Body of pancreas (tissue), 4 donors: ENCODE results near the gene CFAP299.

ENCODE experiments used
- POLR2A ChIP-seq, 3 donors: fragments of 450-650 bp; IDR thresholded peaks; one replicate each; pipeline ENCODE4 v1.6.1; 2016; ENCODE audit warnings: antibody characterized with exemption in 3 of 3, mild to moderate bottlenecking in 2 of 3
- TF ChIP-seq, protein P1 (sequence below), 7 experiments: fragments of 450-650 bp in 4 of 7; fragments of 200-600 bp in 3 of 7; sonication (generic) in 3 of 7; IDR thresholded peaks; one replicate each; pipeline ENCODE4 v1.5.1; 2016 to 2019; ENCODE audit warnings: antibody characterized with exemption in 7 of 7

GRCh38 chr4:80420638-80421037 is 85.1 kb downstream of the CFAP299 start:
- no peak for TF ChIP-seq POLR2A (IDR thresholded peaks at IDR 0.05)
- TF ChIP-seq, protein P1, sequence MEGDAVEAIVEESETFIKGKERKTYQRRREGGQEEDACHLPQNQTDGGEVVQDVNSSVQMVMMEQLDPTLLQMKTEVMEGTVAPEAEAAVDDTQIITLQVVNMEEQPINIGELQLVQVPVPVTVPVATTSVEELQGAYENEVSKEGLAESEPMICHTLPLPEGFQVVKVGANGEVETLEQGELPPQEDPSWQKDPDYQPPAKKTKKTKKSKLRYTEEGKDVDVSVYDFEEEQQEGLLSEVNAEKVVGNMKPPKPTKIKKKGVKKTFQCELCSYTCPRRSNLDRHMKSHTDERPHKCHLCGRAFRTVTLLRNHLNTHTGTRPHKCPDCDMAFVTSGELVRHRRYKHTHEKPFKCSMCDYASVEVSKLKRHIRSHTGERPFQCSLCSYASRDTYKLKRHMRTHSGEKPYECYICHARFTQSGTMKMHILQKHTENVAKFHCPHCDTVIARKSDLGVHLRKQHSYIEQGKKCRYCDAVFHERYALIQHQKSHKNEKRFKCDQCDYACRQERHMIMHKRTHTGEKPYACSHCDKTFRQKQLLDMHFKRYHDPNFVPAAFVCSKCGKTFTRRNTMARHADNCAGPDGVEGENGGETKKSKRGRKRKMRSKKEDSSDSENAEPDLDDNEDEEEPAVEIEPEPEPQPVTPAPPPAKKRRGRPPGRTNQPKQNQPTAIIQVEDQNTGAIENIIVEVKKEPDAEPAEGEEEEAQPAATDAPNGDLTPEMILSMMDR (IDR thresholded peaks at IDR 0.05) = no peak
